Measurements from ENCODE around the gene BLVRA.

BLVRA gene

GRCh38 chr7:43749383-43749940 is 9.0 kb upstream of the BLVRA start:
- no peak for DNase-seq (ENCODE audit: low read depth)

DNA sequence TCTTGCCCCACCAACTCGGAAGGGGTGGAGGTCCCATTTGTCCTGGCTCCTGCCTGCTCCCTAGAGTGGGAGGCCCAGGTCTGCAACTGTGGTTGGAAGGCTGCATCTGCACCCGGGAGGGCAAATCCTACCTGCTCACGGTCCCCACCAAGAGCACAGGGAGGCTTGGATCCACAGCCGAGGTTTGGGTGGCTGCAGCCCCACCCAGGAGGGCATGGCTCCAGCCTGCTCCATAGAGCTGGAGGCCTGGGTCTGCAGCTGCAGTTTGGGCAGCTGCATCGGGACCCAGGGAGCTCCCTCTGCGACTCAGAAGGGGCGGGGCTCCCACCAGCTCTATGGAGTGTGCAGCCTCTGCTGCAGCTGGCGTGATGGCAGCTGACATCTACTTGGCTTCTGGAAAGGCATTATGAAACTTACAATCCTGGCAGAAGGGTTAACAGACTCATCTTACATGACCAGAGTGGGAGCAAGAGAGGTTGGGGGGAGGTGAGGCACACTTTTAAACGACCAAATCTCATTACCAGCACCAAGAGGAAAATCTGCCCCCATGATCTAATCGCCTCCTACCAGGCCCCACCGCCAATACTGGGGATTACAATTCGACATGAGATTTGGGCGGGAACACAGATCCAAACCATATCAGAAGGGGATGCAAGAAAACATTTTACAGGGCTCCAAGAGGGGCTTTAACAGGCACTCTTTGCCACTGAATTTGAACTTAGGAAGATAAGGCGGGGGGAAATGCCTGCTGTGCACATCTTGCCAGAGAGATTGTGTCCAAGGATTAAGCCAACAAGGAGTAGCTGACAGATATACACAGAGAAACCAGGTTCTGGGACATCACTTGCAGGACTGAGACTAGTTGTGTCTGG is 8.2 kb upstream of the BLVRA start:
- no peak for DNase-seq (ENCODE audit: low read depth)

- DNase-seq (ENCODE audit: low read depth) = no peak
Observed at GRCh38 chr7:43752411-43752810, 6.1 kb upstream of the BLVRA start.

DNA sequence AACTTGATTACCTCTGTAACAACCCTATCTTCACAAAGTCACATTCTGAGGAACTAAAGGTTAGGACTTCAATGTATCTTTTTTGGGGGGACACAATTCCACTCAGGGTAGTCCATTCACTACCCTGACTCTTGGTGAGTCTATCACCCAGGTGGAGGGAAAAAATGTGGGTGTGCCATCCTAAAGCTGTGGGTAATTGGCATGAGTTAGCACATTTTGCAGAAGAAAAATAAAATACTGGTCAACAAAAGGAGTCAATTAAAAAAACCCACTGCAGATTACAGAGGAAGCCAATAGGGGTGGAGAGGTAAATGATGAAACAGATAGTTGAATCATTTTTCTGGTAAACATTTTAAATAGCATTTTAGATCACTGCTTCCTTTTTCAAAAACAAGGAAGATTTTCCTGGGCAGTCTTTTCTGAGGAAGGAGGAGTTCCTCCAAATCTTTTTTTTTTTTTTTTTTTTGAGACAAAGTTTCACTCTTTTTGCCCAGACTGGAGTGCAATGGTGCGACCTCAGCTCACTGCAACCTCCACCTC is 5.1 kb upstream of the BLVRA start:
- no peak for DNase-seq (ENCODE audit: low read depth)

- no peak for DNase-seq (ENCODE audit: low read depth)
Observed at GRCh38 chr7:43753843-43754242, 4.6 kb upstream of the BLVRA start.

DNA sequence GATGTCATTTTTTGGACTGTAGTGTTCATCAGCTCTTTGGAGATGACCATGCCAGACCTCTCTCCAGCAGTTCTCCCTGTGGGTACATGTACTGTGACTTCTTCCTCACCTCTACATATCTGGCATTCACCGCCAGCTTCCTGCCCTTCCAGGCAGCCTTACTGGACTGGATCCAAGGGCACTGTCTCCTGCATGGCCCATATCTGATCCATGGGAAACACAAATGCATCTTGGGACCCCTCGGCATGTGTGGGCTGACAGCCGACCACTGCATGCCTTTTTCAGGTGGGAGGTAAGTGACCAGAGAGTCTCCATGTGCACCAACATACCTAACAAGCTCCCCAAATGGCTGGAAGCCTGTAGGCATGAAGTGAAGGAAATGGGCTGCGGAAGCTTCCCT is 3.9 kb upstream of the BLVRA start:
- no peak for DNase-seq (ENCODE audit: low read depth)

DNA sequence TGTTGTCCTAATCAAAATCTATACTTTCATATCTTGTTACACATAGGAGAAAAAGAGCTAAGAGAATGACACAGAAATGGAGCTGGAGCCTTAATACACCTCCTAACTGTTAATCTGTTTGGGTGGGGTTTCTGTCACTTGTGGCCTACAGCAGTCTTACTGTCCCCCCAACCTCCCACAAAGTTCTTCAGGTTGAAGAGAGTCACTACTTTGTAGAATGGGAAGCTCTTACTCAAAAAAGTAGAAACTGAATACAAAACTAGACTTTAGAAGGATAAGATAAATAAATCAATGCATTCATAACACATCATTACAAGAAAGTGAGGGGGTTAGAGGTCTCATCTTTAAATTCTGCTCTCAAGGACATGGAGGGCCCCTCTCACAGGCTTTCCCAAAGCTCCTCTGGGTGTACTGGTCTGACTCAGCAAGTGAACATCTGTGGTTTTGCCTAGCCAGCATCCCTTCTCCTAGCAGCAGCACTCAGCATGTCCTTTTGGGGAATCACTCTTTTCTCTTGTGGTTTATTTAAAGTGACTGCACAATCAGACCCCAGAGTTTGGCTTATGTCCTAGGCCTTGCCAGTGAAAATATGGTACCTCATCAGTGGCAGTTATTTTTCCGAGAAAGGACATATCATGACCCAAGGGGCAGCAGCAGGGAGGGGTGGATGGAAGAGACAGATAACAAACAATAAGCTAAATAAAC is 2.0 kb upstream of the BLVRA start:
- DNase-seq (ENCODE audit: low read depth) = no peak

DNA sequence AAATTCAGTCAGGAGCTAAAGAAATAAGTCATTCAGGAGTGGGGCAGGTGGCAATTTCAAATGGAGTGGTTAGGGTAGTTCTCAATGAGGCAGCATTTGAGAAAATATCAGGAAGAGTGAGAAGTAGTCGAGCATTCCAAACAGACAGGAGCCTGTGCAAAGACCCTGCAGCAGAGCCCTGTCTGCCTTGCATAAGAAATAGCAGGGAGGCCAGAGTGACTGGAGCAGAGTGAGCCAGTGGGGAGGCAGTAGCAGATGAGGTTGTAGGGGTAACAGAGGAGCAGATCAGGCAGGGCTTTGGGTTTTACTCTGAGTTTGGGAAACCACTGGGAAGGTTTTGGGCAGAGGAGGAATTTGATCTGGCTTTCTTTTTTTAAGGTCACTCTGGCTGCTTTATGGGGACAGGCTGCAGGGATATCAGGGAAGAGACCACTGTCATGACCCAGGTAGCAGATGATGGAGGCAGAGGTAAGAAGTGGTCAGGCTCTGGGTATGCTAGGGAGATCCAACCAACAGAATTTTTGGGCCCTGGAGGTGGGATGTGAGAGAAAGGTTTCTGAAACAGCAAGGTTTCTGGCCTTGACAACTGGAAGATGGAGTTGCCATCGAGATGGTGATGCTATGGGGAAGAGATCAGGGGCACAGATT is 1.3 kb upstream of the BLVRA start:
- DNase-seq (ENCODE audit: low read depth) = no peak

DNA sequence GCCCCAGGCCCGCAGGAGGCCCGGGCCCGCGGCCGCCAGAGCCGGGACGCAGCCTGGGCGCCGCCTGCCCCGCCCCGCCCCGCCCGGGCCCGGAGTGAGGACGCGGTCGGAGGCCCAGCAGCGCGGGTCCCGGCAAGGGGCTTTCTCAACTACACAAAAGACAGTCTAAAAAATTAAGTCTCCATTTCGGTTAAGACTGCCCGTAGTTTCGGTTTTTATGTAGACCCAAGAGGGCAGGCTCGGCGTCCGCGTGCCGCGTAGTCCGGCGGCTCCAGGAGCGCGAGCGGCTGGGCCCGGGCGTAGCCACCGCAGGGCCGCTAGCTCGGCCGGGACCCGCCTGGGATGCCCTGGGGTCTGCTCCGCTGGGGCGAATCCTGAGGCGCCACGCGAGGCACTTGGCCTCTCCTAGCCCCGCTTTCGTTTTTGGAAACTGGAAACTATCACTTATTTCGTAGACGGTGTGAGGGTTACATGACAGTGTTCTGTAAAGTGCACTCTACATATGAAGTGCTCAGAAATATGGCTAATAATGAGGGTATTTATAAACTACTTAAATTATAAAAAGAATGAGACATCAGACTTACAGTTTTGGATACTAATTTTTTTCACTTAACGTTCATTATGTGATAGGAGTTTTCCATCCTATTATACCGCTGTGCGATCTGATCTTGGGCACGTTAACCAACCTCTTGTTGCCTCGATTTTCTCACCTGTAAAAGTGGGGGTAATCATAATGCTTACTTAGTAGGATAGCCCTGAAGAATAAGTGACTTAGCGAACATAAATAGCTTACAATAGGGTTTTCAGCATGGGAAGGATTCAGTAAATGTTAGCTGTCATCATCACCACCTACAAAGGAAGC is 573 bp downstream of the BLVRA start:
- peak; percentile 17 for DNase-seq (ENCODE audit: low read depth)

GRCh38 chr7:43760861-43761260 is 2.4 kb downstream of the BLVRA start:
- DNase-seq (ENCODE audit: low read depth) = no peak

DNA sequence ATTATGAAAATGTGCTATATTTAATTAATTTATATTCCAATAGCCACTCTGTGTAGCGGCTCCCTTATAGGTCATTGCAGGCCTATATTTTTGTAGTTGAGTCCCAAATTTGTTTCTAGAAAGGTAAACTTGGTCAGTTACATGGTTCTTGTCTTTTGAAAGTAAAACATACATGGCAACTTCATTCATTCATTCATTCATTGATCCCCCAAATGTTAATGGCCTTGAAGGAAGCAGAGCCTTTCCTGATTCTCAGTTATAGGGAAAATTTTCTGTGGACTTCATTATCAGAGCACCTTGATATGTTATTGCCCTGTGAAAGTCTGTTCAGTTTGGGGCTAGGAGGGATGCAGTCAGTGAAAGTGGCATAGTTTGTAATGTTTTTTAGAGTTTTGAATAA is 2.9 kb downstream of the BLVRA start:
- no peak for DNase-seq (ENCODE audit: low read depth)

DNA sequence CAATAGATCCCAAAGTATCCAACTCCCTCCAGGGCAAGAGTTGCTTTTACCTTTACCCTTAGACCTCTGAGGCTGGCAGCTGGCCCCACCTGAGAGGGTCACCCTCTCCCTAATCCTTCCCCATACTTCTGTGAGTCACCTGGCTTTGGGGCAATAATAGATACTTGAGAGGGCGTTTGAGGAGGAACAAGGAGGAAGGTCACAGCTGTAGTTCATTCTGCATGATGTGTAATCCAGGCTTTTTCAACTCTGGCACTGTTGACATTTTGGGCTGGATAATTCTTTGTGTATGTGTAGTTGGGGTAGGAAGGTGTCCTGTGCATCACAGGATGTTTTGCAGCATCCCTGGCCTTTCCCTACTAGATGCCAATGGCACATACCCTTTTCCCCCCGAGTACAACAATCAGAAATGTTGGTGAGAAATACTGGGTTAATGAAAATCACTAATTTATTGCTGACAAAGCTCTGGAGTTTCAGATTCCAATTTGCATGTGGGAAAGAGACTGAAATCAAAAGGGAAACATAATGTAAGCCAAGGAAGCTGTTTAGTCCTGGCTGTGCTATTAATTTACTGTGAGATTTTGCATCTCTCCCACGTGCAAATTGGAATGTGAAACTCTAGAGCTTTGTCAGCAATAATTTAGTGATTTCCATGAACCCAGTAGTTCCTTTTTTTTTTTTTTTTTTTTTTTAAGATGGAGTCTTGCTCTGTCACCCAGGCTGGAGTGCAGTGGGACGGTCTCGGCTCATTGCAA is 3.6 kb downstream of the BLVRA start:
- DNase-seq (ENCODE audit: low read depth) = no peak

DNA sequence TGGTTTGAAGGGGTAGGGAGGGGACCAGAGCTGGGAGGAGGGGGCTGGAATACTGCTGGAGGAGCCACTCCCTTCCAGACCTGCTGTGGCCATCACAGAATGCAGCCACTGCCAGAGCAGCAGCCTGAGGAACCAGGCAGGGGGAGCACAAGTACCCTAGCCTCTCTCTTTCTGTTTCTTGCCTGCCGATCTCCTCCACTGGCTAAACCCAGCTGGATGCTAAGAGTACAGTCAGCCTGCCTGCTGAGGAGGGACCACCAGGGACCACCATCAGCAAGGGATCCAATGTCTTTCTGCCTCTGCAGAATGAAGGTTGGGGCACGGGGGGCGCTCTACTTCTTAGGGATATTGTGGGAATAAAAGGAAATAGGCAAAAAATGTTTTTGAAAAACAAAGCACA is 4.7 kb downstream of the BLVRA start:
- DNase-seq (ENCODE audit: low read depth) = no peak

- no peak for DNase-seq (ENCODE audit: low read depth)
Observed at GRCh38 chr7:43764039-43764761, 5.7 kb downstream of the BLVRA start.

GRCh38 chr7:43764807-43765491 is 6.5 kb downstream of the BLVRA start:
- DNase-seq (ENCODE audit: low read depth) = no peak

DNA sequence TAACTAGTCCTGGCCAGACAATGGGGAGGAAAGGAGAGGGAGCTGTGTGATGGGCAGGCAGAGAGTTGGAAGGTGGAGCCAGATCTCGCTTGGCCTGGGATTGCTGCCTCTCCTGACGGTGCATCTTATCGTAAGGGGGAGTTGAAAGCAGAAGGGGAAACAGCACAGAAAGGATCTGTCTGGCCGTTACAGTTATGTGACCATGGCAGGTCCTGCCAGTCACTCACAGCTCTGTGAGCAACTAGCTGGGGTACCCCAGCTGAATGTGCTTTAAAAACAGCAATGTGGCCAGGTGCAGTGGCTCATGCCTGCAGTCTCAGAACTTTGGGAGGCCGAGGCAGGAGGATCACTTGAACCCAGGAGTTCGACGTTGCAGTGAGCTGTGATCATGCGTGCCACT is 8.1 kb downstream of the BLVRA start:
- DNase-seq (ENCODE audit: low read depth) = no peak

- DNase-seq (ENCODE audit: low read depth) = no peak
Observed at GRCh38 chr7:43767311-43767710, 8.8 kb downstream of the BLVRA start.

DNA sequence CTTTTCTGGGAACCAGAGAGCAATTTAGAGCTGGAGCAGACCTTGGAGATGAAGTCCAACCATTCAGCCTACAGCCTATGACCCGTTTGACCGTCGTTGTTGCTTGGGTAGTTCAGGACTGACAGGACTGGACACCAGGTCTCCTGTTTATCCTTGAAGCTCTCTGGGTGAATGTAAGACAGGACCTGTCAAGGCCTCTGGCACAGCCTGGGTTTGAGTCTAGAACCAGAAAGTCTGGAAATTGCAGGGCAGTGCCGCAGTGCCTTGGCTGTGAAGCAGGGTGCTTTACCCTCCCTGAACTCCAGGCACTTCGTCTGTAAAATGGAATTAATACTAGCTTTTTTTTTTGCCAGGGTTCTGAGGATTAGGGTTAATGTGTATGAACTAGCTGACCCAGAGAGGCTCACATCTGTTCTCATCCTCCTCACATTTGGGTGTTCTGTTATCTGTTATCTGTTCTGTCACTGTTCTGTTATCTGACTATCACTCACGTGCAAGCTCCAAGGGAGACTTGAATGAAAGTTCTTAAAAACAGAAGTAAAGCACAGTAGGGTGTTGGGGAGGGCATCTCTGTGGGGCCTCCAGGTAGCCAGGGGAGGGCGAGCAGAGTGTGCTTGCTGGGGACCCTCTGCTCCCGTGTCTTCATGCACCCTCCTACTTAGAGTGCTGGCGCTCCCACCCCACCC is 9.9 kb downstream of the BLVRA start:
- DNase-seq (ENCODE audit: low read depth) = no peak

DNA sequence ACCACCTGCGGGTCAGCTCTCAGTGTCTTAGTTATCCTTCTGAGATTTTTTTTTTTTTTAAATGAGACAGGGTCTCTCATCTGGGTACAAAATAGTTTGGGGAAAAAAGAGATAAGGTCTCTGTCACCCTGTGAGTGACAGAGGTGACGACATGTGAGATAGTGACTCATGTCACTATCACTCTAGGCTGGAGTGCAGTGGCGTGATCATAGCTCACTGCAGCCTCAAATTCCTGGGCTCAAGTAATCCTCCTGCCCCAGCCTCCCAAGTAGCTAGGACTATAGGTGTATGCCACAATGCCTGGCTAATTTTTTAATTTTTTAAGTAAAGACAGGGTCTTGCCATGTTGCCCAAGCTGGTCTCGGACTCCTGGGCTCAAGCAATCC is 10.4 kb downstream of the BLVRA start:
- no peak for DNase-seq (ENCODE audit: low read depth)
